ENCODE measurements around the gene CCNJL.

GRCh38 chr5:160207061-160207460, 105.3 kb downstream of the CCNJL start:
- TF ChIP-seq CTCF (IDR thresholded peaks at IDR 0.05; ENCODE audit: poor library complexity) (no peak), EZH2 (IDR thresholded peaks at IDR 0.05; ENCODE audit: borderline replicate concordance) (no peak), EZH2phosphoT487 (IDR thresholded peaks at IDR 0.05; ENCODE audit: low read depth, severe bottlenecking, unreplicated experiment) (no peak)

Data from hepatocyte (in vitro differentiated cells).